Measurements from ENCODE around the gene DVL3.

Gene DVL3

GRCh38 chr3:184172681-184173373 is 17.6 kb downstream of the DVL3 start:
- no peak overlapping the region for H2BK15ac ChIP-seq (ENCODE audit: low read depth, poor library complexity, severe bottlenecking)
- no peak overlapping the region for H2BK120ac ChIP-seq (ENCODE audit: low read depth, low read length)
- no peak overlapping the region for H3K14ac ChIP-seq (ENCODE audit: low read length in 2 of 2)
- 84% methylated on average over 5 of the region's 5 CpGs for WGBS
- no peaks in the 10 kb centered on the region for H3K27me3 ChIP-seq (ENCODE audit: control insufficient read depth in 1 of 2, insufficient read depth in 1 of 2, low read length in 2 of 2)
- no peak overlapping the region for H2BK12ac ChIP-seq (ENCODE audit: low read length in 2 of 2)
- peaks cover 40% of the 10 kb centered on the region for H3K4me1 ChIP-seq (ENCODE audit: control insufficient read depth, insufficient read depth, low read depth, low read length)
- H3K18ac ChIP-seq (ENCODE audit: low read depth in 1 of 2, low read length in 2 of 2) = no peak overlapping the region
- no peak overlapping the region for H2AFZ ChIP-seq (ENCODE audit: low read depth, low read length)
- peak overlapping the region; percentile 11 for H2AK5ac ChIP-seq (ENCODE audit: low read length, severe bottlenecking)
- no peaks in the 10 kb centered on the region for H3K9me3 ChIP-seq (ENCODE audit: control insufficient read depth, low read length)
- H3K79me1 ChIP-seq (replicated peaks; ENCODE audit: low read length, poor library complexity, severe bottlenecking) = peaks cover 24% of the 10 kb centered on the region
- peak overlapping the region in 1 of 2 experiments; percentile 3 for H3K4me3 ChIP-seq (ENCODE audit: insufficient read depth in 1 of 2, low read depth in 1 of 2, low read length in 2 of 2)
- H2BK5ac ChIP-seq (ENCODE audit: low read depth, low read length, poor library complexity, severe bottlenecking) = no peak overlapping the region
- H4K91ac ChIP-seq (ENCODE audit: low read length) = no peak overlapping the region
- peak overlapping the region; percentile 45 for H3K9ac ChIP-seq (ENCODE audit: low read length)
- peak; percentile 48 for DNase-seq
- H4K8ac ChIP-seq (ENCODE audit: low read length) = no peak overlapping the region
- H3K4me2 ChIP-seq (ENCODE audit: low read length, poor library complexity, severe bottlenecking) = no peak overlapping the region
- H3K4ac ChIP-seq (ENCODE audit: low read depth in 1 of 2, low read length in 2 of 2) = no peak overlapping the region
- H3K27ac ChIP-seq (ENCODE audit: low read length, poor library complexity, severe bottlenecking) = peak overlapping the region; percentile 54
- H3K23ac ChIP-seq (ENCODE audit: low read length in 2 of 2) = no peak overlapping the region
- H3K36me3 ChIP-seq (ENCODE audit: control insufficient read depth in 1 of 2, insufficient read depth in 2 of 2, low read depth in 1 of 2, low read length in 2 of 2) = peaks cover 34 to 44% of the 10 kb centered on the region in 2 experiments

GRCh38 chr3:184173374-184173722 is 18.2 kb downstream of the DVL3 start:
- Histone ChIP-seq H2BK5ac (ENCODE audit: low read depth, low read length, poor library complexity, severe bottlenecking) (no peak overlapping the region), H2BK12ac (ENCODE audit: low read length in 2 of 2) (no peak overlapping the region), H3K79me1 (replicated peaks; ENCODE audit: low read length, poor library complexity, severe bottlenecking) (peaks cover 24% of the 10 kb centered on the region), H2AFZ (ENCODE audit: low read depth, low read length) (no peak overlapping the region), H3K18ac (ENCODE audit: low read depth in 1 of 2, low read length in 2 of 2) (no peak overlapping the region), H3K36me3 (ENCODE audit: control insufficient read depth in 1 of 2, insufficient read depth in 2 of 2, low read depth in 1 of 2, low read length in 2 of 2) (peaks cover 35 to 44% of the 10 kb centered on the region in 2 experiments), H3K27me3 (ENCODE audit: control insufficient read depth in 1 of 2, insufficient read depth in 1 of 2, low read length in 2 of 2) (no peaks in the 10 kb centered on the region), H3K9me3 (ENCODE audit: control insufficient read depth, low read length) (no peaks in the 10 kb centered on the region), H2AK5ac (ENCODE audit: low read length, severe bottlenecking) (no peak overlapping the region), H3K9ac (ENCODE audit: low read length) (no peak overlapping the region), H3K27ac (ENCODE audit: low read length, poor library complexity, severe bottlenecking) (no peak overlapping the region), H3K4ac (ENCODE audit: low read depth in 1 of 2, low read length in 2 of 2) (no peak overlapping the region), H3K14ac (ENCODE audit: low read length in 2 of 2) (no peak overlapping the region), H3K4me1 (ENCODE audit: control insufficient read depth, insufficient read depth, low read depth, low read length) (peaks cover 40% of the 10 kb centered on the region), H3K4me3 (ENCODE audit: insufficient read depth in 1 of 2, low read depth in 1 of 2, low read length in 2 of 2) (peak overlapping the region in 1 of 2 experiments; percentile 3), H2BK15ac (ENCODE audit: low read depth, poor library complexity, severe bottlenecking) (no peak overlapping the region), H3K4me2 (ENCODE audit: low read length, poor library complexity, severe bottlenecking) (no peak overlapping the region), H2BK120ac (ENCODE audit: low read depth, low read length) (no peak overlapping the region), H4K8ac (ENCODE audit: low read length) (no peak overlapping the region), H3K23ac (ENCODE audit: low read length in 2 of 2) (no peak overlapping the region), H4K91ac (ENCODE audit: low read length) (no peak overlapping the region)
- no CpG with 5 or more reads among the region's 2 CpGs for WGBS
- DNase-seq = no peak

GRCh38 chr3:184174284-184174645 is 19.1 kb downstream of the DVL3 start:
- H3K27ac ChIP-seq (ENCODE audit: low read length, poor library complexity, severe bottlenecking) = peak overlapping the region; percentile 1
- no peak overlapping the region for H2BK120ac ChIP-seq (ENCODE audit: low read depth, low read length)
- no peak overlapping the region for H3K4me2 ChIP-seq (ENCODE audit: low read length, poor library complexity, severe bottlenecking)
- peaks cover 41 to 49% of the 10 kb centered on the region in 2 experiments for H3K36me3 ChIP-seq (ENCODE audit: control insufficient read depth in 1 of 2, insufficient read depth in 2 of 2, low read depth in 1 of 2, low read length in 2 of 2)
- H3K27me3 ChIP-seq (ENCODE audit: control insufficient read depth in 1 of 2, insufficient read depth in 1 of 2, low read length in 2 of 2) = no peaks in the 10 kb centered on the region
- H3K9me3 ChIP-seq (ENCODE audit: control insufficient read depth, low read length) = no peaks in the 10 kb centered on the region
- no peak overlapping the region for H2BK12ac ChIP-seq (ENCODE audit: low read length in 2 of 2)
- H2BK5ac ChIP-seq (ENCODE audit: low read depth, low read length, poor library complexity, severe bottlenecking) = no peak overlapping the region
- peak overlapping the region in 1 of 2 experiments; percentile 3 for H3K4me3 ChIP-seq (ENCODE audit: insufficient read depth in 1 of 2, low read depth in 1 of 2, low read length in 2 of 2)
- no peak overlapping the region for H2AK5ac ChIP-seq (ENCODE audit: low read length, severe bottlenecking)
- no peak overlapping the region for H2BK15ac ChIP-seq (ENCODE audit: low read depth, poor library complexity, severe bottlenecking)
- 21% methylated on average over 4 of the region's 4 CpGs for WGBS
- no peak overlapping the region for H2AFZ ChIP-seq (ENCODE audit: low read depth, low read length)
- H3K9ac ChIP-seq (ENCODE audit: low read length) = peak overlapping the region; percentile 45
- H3K4ac ChIP-seq (ENCODE audit: low read depth in 1 of 2, low read length in 2 of 2) = peak overlapping the region in 1 of 2 experiments; percentile 38
- H4K91ac ChIP-seq (ENCODE audit: low read length) = no peak overlapping the region
- H3K79me1 ChIP-seq (replicated peaks; ENCODE audit: low read length, poor library complexity, severe bottlenecking) = peaks cover 22% of the 10 kb centered on the region
- H3K23ac ChIP-seq (ENCODE audit: low read length in 2 of 2) = no peak overlapping the region
- H3K14ac ChIP-seq (ENCODE audit: low read length in 2 of 2) = no peak overlapping the region
- H3K4me1 ChIP-seq (ENCODE audit: control insufficient read depth, insufficient read depth, low read depth, low read length) = peaks cover 44% of the 10 kb centered on the region
- DNase-seq = no peak
- H4K8ac ChIP-seq (ENCODE audit: low read length) = no peak overlapping the region
- H3K18ac ChIP-seq (ENCODE audit: low read depth in 1 of 2, low read length in 2 of 2) = no peak overlapping the region

GRCh38 chr3:184174646-184175492 is 19.7 kb downstream of the DVL3 start, which contains the start of gene AP2M1:
TSS of gene AP2M1 (plus strand) at chr3:184174855. CDS start at chr3:184176994, 2,139 bp downstream.
- no peaks in the 10 kb centered on the region for H3K9me3 ChIP-seq (ENCODE audit: control insufficient read depth, low read length)
- WGBS = 1% methylated on average over 69 of the region's 73 CpGs

More at GRCh38 chr3:184174646-184175492, 19.7 kb downstream of the DVL3 start, which contains the start of gene AP2M1:
- Histone ChIP-seq H3K14ac (ENCODE audit: low read length in 2 of 2) (peak within 1 kb of the TSS in 1 of 2 experiments; percentile 100), H4K91ac (ENCODE audit: low read length) (peak within 1 kb of the TSS; percentile 99), H3K27ac (ENCODE audit: low read length, poor library complexity, severe bottlenecking) (peak within 1 kb of the TSS; percentile 92), H2BK120ac (ENCODE audit: low read depth, low read length) (peak within 1 kb of the TSS; percentile 93), H2BK5ac (ENCODE audit: low read depth, low read length, poor library complexity, severe bottlenecking) (peak within 1 kb of the TSS; percentile 94), H3K9ac (ENCODE audit: low read length) (peak within 1 kb of the TSS; percentile 98), H3K4me1 (ENCODE audit: control insufficient read depth, insufficient read depth, low read depth, low read length) (peaks cover 40% of the 10 kb centered on the region), H3K27me3 (ENCODE audit: control insufficient read depth in 1 of 2, insufficient read depth in 1 of 2, low read length in 2 of 2) (no peaks in the 10 kb centered on the region), H3K23ac (ENCODE audit: low read length in 2 of 2) (peak within 1 kb of the TSS in 1 of 2 experiments; percentile 99), H3K18ac (ENCODE audit: low read depth in 1 of 2, low read length in 2 of 2) (peak within 1 kb of the TSS; percentile 98 to 100), H2BK15ac (ENCODE audit: low read depth, poor library complexity, severe bottlenecking) (peak within 1 kb of the TSS; percentile 96), H2BK12ac (ENCODE audit: low read length in 2 of 2) (peak within 1 kb of the TSS; percentile 49 to 89), H4K8ac (ENCODE audit: low read length) (peak within 1 kb of the TSS; percentile 93), H2AK5ac (ENCODE audit: low read length, severe bottlenecking) (peak within 1 kb of the TSS; percentile 29), H2AFZ (ENCODE audit: low read depth, low read length) (peak within 1 kb of the TSS; percentile 83), H3K4ac (ENCODE audit: low read depth in 1 of 2, low read length in 2 of 2) (peak within 1 kb of the TSS; percentile 96 to 99), H3K4me3 (ENCODE audit: insufficient read depth in 1 of 2, low read depth in 1 of 2, low read length in 2 of 2) (peak within 1 kb of the TSS; percentile 96 to 98), H3K79me1 (replicated peaks; ENCODE audit: low read length, poor library complexity, severe bottlenecking) (peaks cover 16% of the 10 kb centered on the region), H3K4me2 (ENCODE audit: low read length, poor library complexity, severe bottlenecking) (peak within 1 kb of the TSS; percentile 62), H3K36me3 (ENCODE audit: control insufficient read depth in 1 of 2, insufficient read depth in 2 of 2, low read depth in 1 of 2, low read length in 2 of 2) (peaks cover 47 to 48% of the 10 kb centered on the region in 2 experiments)
- peak; percentile 99 for DNase-seq

Measured in mesenchymal stem cell (in vitro differentiated cells and primary cell).